Activated CD4-positive, alpha-beta T cell treated with anti-CD3 and anti-CD28 coated beads, Interleukin-10, Interleukin-2, amounts not matched to agents 100 ng/mL and 50 ng/mL, durations not matched to agents 16 hours and 8 hours (primary cell): ENCODE data around the gene PDE3A.

Experiments used
- DNase-seq: peaks from one replicate; pipeline ENCODE4 v3.0.0-alpha.2; 2020

The PDE3A gene

DNA sequence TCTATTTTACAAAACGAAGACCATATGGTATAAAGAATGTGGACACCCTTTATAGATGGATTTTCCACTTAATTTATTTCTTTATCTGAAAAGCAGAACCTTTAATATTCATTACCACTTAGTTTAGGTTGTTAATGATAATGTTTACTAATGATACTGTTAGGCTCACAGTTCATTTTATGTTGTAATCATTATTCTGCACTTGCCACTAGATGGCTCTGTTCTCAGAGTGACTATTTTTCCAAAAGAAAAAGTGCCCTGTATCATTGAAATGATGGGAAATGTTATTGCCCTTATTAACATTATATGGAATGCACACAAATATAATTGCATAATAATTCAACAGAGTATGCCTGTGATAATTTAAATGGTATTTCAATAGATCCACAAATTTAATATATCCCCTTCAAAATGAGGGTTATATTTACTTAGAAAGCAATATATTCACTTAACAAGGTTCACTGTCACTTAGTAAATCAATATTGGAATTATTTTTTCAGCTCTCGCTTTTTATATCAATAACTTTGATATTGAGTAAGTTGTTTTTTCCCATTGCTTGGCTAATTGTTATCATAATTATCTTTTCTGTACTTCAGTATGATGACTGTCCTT, 95.7 kb downstream of the PDE3A start:
- no peak for DNase-seq

DNA sequence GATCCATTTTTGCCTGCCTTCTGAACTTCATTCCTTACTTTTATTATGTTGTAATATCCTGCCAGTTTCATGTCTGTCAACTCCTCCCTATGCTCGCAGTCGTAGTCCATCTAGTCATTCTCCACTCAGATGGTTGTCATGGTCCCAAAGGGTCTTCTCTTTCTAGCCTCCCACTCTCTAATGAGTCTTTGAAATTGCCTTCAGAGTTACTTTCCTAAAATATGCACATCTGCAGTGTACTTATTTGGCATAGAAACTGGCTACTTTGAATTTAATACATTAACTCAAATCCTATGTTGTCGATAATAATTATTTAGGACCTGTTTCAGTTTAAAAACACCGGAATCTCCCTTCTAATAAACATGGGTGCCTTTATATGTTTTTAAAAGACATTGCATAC, 101.0 kb downstream of the PDE3A start:
- no peak for DNase-seq

DNA sequence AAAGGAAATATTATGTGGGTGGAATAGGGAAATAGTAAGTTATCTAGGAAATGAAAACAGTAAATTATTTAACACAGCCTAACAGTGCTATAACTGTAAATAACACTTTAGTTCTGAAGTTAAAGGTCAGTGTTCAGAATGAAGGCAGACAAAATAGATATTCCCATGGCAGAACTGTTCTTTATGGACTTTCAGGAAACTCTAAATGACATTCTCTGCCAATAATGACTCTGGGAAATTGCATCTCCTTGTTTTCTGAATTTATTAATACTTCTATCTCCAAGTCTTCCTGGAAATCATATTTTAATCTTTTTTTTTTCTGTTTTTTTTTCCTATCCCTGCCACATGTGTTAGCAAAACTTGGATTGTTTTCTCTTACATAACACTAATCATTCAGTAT, 101.4 kb downstream of the PDE3A start:
- no peak for DNase-seq

DNA sequence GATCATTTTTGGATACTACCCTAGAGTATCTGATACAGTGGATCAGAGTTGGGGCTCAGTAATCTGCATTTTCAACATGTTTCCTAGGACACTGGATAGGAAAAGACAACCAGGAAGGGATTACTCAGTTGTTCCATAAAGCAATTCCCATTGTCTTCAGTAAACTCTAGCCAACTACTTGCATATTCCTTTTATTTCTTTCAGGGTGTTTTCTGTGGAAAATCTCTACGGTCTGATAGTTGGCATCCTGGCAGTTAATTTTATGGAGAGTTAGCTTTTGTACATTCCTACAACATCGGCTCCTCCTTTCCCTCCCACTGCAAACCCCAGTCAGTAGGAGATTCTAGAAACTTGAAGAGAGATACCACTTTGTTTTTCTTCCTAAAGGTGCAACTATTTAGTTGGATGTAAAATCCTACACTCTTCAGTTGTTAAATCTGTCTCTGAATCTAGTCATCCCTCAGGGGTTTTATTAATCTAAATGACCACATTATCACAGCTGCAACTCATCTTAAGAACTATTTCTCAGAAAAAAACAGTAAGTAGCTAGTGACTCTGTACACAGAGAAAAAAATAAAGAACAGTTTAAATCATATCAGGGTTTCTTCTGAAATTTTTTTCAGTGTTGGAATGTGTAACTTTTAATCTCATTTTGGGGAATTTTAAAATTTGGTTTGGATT, 103.9 kb downstream of the PDE3A start:
- no peak for DNase-seq

DNA sequence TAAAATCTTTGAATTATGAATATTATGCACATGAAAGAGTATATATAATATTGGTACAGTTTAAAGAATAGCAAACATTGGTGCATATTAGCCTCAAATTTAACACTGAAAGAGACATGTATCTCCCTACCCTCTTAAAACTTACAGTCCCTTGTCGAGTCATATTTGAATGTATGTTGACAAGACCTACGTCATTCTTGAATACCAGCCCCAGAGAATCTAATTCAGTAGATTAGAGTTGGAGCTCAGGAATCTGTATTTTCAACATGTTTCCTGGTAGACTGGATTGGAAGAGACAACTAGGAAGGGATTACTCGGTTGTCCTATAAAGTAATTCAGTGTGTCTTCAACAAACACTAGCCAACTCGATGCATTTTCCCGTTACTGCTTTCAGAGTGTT, 104.8 kb downstream of the PDE3A start:
- DNase-seq, result no peak

DNA sequence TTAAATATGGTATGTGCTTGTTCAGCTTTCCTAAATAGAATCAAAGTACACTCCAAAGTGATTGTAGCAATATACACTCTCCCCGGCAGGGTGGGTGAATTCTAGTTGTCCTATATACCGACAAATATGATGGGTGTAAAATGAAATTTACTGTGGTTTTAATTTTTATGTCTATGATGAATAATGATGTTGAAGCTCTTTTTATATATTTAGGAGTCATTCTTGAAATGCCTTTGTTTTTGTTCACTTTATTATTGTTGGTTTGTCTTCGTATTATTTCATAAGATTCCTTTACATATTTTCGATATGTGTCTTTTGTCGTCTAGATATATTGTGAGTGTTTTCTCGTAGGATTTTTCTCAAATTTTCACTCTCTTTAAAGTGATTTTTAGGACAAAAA, 105.7 kb downstream of the PDE3A start:
- DNase-seq, result no peak

DNA sequence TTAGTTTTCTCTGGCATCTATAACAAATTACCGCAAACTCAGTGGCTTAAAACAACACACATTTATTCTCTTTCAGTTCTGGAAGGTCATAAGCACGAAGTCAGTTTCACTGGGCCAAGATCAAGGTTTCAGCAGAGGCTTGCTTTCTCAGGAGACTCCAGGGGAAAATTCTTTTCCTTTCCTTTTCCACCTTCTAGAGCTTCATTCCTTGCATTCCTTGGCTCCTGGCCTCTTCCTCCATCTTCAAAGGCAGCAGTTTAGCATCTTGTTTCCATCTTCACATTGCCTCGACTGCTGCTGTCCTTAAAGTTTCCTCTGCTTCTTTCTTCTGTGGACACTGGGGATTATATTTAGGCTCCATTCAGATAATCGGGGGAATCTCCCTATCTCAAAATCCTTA, 106.1 kb downstream of the PDE3A start:
- no peak for DNase-seq

DNA sequence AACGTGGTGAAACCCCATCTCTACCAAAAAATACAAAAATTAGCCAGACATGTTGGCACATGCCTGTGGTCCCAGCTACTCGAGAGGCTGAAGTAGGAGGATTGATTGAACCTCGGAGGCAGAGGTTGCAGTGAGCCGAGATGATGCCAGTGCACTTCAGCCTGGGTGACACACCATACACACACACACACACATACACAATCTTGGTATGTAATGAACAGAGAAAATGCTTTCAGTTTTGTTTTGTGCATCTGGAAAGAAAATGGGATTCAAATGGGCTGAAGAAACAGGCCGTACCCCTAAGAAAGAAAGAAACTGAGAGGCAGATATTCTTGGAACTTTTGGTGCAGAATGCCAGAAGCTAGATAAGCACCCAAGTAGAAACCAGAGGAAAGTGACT, 107.2 kb downstream of the PDE3A start:
- no peak for DNase-seq

DNA sequence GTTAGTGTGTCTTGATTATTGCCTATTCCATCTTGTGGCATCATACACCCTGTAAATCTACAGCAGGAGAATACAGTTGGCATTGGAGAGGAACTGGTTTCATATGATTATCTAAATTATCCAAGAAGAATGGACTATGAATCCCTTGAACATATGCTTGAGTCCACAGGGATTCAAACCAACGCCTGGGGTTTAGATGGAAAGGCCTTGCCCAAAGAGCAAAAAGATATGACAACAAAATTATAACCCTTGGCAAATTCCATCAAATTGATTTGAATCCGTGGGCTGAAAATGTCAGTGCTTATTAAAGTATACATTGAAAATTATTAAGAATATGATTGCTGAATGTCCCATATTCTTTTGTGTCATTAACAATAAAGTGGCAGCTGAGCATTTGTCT, 108.2 kb downstream of the PDE3A start:
- no peak for DNase-seq

DNA sequence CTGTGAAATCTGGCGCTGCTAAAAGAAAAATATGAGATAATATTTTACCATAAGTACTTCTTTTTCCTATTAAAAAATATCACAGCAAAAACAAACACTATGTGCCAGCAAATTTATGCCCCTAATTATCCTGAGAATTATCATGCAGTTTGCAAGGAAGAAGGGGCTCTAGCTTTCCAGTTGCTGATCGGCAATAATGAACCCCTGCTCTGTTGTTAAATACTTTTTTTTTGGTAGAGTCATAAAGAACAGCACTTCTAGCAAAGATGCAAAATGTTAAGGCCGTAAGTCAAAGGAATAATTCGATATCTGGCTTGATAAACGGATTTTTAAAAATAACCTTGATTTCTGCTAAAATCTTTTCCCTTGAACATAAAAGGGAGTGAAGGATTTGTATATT, 108.9 kb downstream of the PDE3A start:
- no peak for DNase-seq

DNA sequence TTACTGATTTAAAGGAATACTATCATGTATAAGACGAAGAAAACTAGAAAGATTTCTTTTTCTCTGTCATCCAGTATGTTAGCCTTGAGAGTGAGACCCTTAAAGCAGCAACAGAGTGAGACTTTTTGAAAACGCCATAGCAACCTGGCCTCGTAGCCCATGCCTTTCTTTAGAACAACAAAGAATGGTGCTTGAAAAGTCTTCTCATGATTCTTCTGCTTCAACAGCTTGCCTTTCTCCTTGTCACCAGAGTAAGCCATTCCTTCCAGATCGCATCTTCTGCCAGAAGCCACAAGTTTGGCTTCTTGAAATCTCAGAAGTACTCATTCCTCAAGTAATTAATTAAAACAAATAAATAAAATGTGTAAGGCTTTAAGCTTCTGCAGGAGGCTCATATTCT, 109.3 kb downstream of the PDE3A start:
- DNase-seq, result no peak

DNA sequence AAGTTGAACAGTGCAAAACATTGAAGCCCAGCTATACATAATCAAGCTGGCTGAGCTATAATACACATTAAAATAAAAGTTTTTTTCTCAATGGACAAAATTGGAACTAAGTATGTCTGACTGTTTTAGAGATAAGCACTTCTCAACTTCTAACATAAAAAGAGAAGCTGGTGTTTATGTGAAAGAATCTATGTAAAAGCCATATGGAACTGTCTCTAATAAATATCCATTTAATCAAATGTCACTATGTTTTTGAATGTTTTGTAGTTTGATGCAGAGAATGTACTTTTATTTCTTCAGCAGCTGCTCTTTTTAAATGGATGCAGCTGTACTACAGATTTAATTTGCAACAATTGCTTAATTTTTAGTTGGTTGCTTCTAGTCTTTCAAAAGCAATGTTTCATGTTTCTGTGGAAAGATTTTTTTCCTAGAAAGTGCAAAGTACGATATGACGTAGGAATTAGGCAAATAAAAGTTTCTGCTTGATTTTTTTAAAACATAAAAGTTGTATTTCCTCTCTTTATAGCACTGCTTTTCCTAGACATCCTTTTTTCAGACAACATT, 114.2 kb downstream of the PDE3A start:
- no peak for DNase-seq

DNA sequence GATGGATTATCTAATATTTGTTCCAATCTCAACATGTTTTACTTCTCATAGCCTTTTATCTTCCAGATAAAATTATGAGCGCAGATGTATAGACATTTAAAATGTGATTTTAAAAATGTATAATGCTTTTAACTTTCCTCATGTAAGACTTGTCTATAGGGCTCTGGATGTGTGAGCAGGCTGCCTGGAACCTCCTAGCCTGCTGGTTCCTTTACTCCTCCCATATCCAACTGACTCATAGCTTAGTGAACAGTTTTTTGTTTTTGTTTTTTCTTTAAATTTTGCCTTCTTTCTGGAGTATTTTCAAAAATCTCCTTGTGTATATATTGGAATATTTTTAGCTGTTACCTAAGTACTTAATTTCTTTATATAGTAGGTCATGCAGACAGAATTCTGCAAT, 115.4 kb downstream of the PDE3A start:
- DNase-seq, result no peak

DNA sequence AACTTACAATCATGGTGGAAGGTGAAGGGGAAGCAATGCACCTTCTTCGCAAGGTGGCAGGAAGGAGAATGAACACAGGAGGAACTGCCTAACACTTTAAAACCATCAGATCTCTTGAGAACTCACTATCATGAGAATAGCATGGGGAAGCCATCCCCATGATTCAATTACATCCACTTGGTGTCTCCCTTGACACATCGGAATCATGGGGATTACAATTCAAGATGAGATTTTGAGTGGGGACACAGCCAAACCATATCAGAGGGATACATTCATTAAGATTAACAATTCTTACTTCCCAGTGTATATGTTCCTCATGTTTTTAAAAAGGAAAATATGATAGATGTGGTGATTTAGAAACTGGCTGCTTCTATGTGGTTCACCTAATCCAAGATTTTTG, 117.9 kb downstream of the PDE3A start:
- DNase-seq, result no peak

DNA sequence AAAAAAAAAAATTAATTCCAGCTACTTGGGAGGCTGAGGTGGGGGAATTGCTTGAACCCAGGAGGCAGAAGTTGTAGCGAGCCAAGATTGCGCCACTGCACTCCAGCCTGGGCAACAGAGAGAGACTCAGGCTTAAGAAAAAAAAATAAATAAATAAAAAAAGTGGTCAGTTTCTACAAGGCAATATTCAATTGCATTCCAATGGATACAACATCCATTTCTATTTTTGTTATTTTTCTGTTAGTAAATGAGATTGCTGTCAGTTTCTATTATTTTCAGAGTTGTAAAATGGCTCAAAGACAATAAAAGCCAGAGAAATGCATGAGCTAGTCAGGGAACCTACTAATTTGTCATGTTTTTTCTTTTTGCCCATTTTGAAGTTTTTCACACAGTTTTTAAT, 119.2 kb downstream of the PDE3A start:
- no peak for DNase-seq

DNA sequence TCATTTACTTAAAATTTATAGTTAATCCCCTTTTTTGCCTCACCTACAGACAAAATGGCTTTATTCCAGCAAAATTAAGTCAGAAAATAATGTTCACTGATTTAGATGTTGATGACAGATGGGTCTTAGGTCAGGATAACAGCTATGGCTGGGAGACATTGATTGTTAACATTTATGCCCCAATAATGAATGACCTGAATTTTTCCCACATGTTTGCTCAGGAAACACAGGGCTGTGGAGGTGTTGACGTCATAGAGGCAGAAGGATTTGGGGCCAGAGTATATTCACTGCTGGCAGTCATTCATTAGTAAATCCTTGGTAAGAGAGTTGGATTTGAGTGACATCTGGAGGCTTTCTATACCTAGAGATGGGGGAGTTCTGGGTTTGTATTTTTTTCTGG, 121.3 kb downstream of the PDE3A start:
- no peak for DNase-seq

DNA sequence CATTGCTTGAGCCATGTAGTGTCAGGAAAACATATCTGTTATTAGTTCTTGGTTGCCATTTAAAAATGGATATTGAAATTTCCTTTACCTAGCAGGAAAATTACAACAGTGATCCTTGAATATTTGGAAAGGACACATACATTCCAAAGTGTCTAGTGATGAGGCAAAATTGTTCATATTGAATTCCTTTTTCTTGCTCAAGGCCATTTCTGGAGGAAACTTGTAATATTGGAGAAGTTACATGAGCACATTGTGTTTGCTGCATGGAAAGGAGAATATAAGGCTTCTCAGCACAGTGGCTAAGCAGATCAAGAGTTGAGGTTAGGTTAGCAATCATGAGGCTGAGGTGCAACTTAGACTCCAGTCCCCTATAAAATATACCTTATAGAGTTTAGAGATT, 121.9 kb downstream of the PDE3A start:
- no peak for DNase-seq

DNA sequence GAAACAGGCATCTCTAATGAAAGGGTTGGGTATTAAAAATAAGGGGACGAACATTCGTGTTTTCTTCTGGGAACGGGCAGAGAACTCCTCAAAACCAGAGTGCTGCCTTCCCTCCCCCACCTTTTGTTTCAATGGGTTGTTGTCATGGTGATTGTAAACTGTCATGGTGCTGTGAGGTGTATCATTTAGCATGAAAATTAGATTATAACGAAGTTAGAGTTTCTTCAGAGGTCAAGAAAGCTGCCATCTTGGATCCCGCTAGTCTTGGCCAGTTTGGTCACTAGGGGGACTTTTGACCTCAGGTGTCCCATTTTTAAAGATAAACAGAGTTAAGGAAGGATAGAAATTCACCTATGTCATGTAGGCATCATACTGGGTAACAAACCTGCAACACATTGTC, 123.0 kb downstream of the PDE3A start:
- no peak for DNase-seq

DNA sequence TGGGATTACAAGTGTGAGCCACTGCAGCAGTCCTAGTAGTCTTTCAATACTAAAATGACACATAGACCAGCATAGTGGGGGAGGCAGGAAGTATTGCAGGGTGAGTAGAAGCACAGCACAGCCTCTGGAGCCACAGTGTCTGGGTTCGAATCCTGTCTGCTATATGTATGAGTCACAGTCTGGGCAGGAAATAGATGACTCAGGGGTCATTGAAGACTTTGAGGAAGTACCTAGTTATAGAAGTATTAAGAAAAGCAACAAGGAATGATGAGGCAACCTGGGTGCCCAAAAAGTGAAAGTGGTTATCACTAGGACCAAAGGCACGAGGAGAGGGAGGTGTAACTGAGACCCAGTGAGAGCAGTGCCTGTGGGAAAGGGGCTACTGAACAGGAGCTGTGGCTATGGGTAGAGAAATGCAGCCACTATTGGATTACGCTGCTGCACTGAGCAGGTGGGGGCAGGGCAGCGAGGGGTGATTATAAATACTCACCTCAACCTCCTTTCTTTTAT, 124.0 kb downstream of the PDE3A start:
- DNase-seq, result peak; percentile 62

DNA sequence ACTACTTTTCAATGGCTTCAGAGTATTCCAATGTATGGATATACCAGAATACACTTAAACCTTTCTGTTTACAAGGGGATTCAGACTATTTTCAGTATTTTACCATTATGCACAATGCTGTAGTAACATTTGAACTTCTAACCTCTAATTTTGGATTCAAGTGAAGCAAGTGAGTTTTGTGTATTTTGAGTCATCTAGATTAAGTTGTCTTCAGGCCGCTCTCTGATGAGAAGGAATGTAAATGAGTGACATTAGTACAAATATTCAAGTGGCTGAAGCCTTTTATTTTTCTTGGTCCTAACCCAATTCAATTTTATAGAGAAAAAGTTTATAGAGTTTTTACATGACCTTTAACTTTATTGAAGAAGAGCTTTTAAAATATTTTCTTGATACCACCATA, 125.6 kb downstream of the PDE3A start:
- DNase-seq, result no peak

DNA sequence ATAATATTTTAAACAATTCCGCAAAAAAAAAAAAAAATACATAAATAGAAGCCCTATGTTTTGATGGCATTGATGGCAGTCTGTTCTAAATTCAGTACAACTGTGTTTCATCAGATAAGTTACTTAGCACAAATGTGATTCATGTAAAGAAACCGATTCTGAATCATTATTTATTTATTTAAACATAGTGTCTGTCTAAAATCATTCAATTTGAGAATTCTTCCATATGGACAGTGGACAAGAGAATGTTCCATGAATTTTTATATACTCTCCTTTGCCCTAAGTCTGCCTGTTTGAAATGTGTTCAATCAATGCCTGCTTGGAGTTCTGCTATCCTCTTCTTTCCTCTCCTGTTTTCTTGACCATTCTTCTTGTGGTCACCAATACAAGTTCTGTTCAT, 126.5 kb downstream of the PDE3A start:
- DNase-seq, result no peak

DNA sequence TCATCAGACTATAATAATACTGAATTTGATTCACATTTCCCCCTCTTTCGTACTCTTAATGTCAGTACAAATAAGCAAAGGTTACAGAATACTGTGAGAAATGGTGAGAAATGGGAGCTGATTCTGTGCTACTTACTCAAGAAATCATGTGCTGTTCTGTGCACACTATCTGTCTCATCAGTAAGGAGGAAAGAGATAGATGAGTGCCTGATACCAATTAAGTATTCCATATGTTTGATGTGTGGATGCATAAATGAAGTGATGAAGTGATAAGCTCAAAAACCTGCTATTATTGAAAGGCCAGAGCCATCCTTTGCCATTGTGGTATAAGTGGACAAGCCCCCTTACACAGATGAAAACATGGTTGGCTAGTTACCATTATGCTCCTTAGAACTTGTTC, 127.7 kb downstream of the PDE3A start:
- DNase-seq, result no peak

DNA sequence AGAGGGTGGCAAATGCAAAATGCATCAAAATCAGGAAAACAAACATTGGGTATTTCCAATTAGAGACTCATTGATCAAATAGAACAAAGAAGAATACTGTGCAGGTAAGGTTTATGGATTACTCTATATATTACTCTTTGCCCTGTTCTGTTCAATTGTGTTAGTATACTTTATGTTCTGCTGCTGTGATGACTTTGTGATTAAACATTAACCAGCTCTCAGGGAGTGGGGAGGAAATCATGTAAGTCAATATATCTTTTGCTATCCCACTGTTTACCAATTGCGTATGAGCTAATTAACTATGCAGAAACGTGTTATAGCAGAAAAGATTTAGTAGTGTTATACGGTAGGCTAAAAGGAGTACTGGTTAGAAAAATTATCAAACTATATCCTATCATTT, 129.4 kb downstream of the PDE3A start:
- no peak for DNase-seq

DNA sequence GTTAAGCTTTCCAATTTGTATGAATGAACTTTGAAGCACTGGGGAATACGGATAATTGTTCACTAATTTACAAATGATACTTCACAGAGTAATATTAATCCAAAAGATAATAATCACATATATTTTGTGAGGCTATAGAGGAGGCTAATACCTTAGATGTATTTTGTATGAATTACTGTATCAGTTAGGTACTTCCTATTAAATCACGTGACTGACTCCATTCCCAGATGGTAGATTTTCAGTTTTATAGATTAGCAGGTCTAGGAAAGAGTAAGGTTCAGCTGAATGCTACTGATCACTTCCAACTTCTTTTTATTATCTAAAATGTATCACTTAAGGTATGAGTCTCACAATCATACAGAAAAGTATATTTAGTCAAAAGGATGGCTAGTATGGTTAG, 133.6 kb downstream of the PDE3A start:
- DNase-seq, result no peak

DNA sequence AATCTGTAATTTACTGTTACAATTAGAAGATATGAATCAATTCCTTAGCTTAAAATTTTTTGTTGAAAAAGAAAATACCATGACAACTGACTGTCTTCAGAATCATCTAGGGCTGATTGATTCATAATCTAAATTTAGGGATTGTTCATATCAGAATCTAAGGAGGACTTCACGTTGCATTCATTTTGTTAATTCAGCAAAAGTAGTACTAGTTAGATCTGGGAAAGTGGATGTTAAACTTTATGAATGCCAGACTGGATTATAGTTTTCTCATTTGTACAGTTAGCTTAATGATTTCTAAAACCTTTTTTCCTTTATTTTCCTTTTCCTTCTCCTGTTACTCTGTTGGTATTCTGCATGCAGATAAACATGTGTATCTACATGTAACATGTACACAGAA, 135.5 kb downstream of the PDE3A start:
- DNase-seq, result no peak
